Measurements from ENCODE around the gene IRX3.

Gene IRX3

GRCh38 chr16:54286366-54287130, at the start of gene IRX3:
Gene IRX3 (minus strand): TSS chr16:54286787. CDS start chr16:54286050, 737 bp downstream.
- H3K36me3 ChIP-seq (ENCODE audit: insufficient read depth, low read length) = no peaks in the 10 kb centered on the region
- no peaks in the 10 kb centered on the region for H3K9me3 ChIP-seq (ENCODE audit: low read depth, low read length)
- no peak for DNase-seq (ENCODE audit: low read depth, low spot score)
- H3K27ac ChIP-seq = no peak within 1 kb of the TSS
- H3K9ac ChIP-seq (ENCODE audit: insufficient read length) = peak within 1 kb of the TSS; percentile 71
- TF ChIP-seq FOXP2 (optimal IDR thresholded peaks at IDR 0.05; ENCODE audit: control extremely low read depth, extremely low read length, insufficient read depth) = no peak
- TF ChIP-seq POLR2AphosphoS5 (IDR thresholded peaks at IDR 0.05; ENCODE audit: borderline replicate concordance, low read depth, low read length) = no peak; the same call in 1 of the 2 replicates
- TF ChIP-seq EZH2 (IDR thresholded peaks at IDR 0.05) = no peak
- peak within 1 kb of the TSS; percentile 87 for H3K4me3 ChIP-seq

GRCh38 chr16:54335230-54335629, 48.6 kb upstream of the IRX3 start:
- H3K9me3 ChIP-seq (ENCODE audit: low read depth, low read length) = no peaks in the 10 kb centered on the region
- no peak overlapping the region for H3K27ac ChIP-seq
- no peak overlapping the region for H3K9ac ChIP-seq (ENCODE audit: insufficient read length)
- H3K36me3 ChIP-seq (ENCODE audit: insufficient read depth, low read length) = no peaks in the 10 kb centered on the region
- DNase-seq (ENCODE audit: low read depth, low spot score) = no peak
- H3K4me3 ChIP-seq = no peak overlapping the region
- TF ChIP-seq EZH2 (IDR thresholded peaks at IDR 0.05) = no peak
- TF ChIP-seq POLR2AphosphoS5 (IDR thresholded peaks at IDR 0.05; ENCODE audit: borderline replicate concordance, low read depth, low read length) = no peak
- TF ChIP-seq FOXP2 (optimal IDR thresholded peaks at IDR 0.05; ENCODE audit: control extremely low read depth, extremely low read length, insufficient read depth) = no peak

GRCh38 chr16:54334208-54334607, 47.6 kb upstream of the IRX3 start:
- DNase-seq (ENCODE audit: low read depth, low spot score) = no peak
- H3K9ac ChIP-seq (ENCODE audit: insufficient read length) = no peak overlapping the region
- no peaks in the 10 kb centered on the region for H3K9me3 ChIP-seq (ENCODE audit: low read depth, low read length)
- no peak overlapping the region for H3K4me3 ChIP-seq
- H3K36me3 ChIP-seq (ENCODE audit: insufficient read depth, low read length) = no peaks in the 10 kb centered on the region
- no peak for TF ChIP-seq FOXP2 (optimal IDR thresholded peaks at IDR 0.05; ENCODE audit: control extremely low read depth, extremely low read length, insufficient read depth)
- no peak for TF ChIP-seq POLR2AphosphoS5 (IDR thresholded peaks at IDR 0.05; ENCODE audit: borderline replicate concordance, low read depth, low read length)
- no peak for TF ChIP-seq EZH2 (IDR thresholded peaks at IDR 0.05)
- no peak overlapping the region for H3K27ac ChIP-seq

- no peak for TF ChIP-seq EZH2 (IDR thresholded peaks at IDR 0.05)
- TF ChIP-seq POLR2AphosphoS5 (IDR thresholded peaks at IDR 0.05; ENCODE audit: borderline replicate concordance, low read depth, low read length) = no peak
- no peak for TF ChIP-seq FOXP2 (optimal IDR thresholded peaks at IDR 0.05; ENCODE audit: control extremely low read depth, extremely low read length, insufficient read depth)
- Histone ChIP-seq H3K27ac (no peak overlapping the region), H3K9me3 (ENCODE audit: low read depth, low read length) (no peaks in the 10 kb centered on the region), H3K4me3 (no peak overlapping the region), H3K9ac (ENCODE audit: insufficient read length) (no peak overlapping the region), H3K36me3 (ENCODE audit: insufficient read depth, low read length) (no peaks in the 10 kb centered on the region)
- DNase-seq (ENCODE audit: low read depth, low spot score) = no peak
Measured at GRCh38 chr16:54331241-54332002, 44.8 kb upstream of the IRX3 start.

DNA sequence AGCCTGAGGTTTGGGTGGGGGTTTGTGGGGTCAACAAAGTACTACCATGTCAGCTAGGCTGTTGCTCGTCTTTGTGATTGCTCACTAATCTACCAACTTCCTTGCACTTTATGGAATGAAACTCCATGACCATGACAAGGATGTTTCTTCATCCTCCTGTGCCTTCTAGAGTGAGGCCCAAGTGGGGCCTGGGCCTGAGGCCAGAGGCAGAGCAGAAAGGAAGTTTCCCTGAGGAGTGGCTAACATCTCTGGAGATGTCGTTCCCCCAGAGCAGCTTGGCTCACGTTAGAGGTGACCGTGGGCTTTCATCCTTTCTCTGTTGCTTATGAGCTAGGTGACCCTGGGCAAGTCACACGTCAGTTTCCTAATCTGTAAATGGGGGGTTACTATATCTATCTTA, 41.0 kb upstream of the IRX3 start:
- Histone ChIP-seq H3K4me3 (no peak overlapping the region), H3K9ac (ENCODE audit: insufficient read length) (no peak overlapping the region), H3K9me3 (ENCODE audit: low read depth, low read length) (no peaks in the 10 kb centered on the region), H3K27ac (no peak overlapping the region), H3K36me3 (ENCODE audit: insufficient read depth, low read length) (no peaks in the 10 kb centered on the region)
- DNase-seq (ENCODE audit: low read depth, low spot score) = no peak
- TF ChIP-seq EZH2 (IDR thresholded peaks at IDR 0.05) = no peak
- no peak for TF ChIP-seq FOXP2 (optimal IDR thresholded peaks at IDR 0.05; ENCODE audit: control extremely low read depth, extremely low read length, insufficient read depth)
- TF ChIP-seq POLR2AphosphoS5 (IDR thresholded peaks at IDR 0.05; ENCODE audit: borderline replicate concordance, low read depth, low read length) = no peak

DNA sequence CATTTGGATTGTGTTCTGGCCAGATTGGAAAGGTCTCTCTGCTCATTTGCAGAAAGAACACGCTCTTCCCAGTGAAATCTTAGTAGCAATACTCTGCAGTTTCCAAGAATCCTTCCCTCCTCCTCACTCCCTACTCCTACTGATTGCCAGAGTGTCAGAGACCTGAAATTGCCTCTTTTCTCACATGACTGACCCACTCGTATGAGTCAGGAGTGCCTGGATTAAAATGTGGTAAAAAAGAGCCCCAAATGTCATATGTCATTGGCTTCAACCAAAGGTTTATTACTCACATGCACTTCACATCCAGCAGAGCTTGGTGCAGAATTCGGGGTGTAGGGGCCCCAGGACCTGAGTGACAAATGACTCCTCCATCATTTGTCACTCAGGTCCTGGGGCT, 39.7 kb upstream of the IRX3 start:
- no peak for TF ChIP-seq FOXP2 (optimal IDR thresholded peaks at IDR 0.05; ENCODE audit: control extremely low read depth, extremely low read length, insufficient read depth)
- TF ChIP-seq EZH2 (IDR thresholded peaks at IDR 0.05) = no peak
- TF ChIP-seq POLR2AphosphoS5 (IDR thresholded peaks at IDR 0.05; ENCODE audit: borderline replicate concordance, low read depth, low read length) = no peak
- Histone ChIP-seq H3K9me3 (ENCODE audit: low read depth, low read length) (no peaks in the 10 kb centered on the region), H3K4me3 (no peak overlapping the region), H3K9ac (ENCODE audit: insufficient read length) (no peak overlapping the region), H3K27ac (no peak overlapping the region), H3K36me3 (ENCODE audit: insufficient read depth, low read length) (no peaks in the 10 kb centered on the region)
- DNase-seq (ENCODE audit: low read depth, low spot score) = no peak

- TF ChIP-seq EZH2 (IDR thresholded peaks at IDR 0.05) (no peak), FOXP2 (optimal IDR thresholded peaks at IDR 0.05; ENCODE audit: control extremely low read depth, extremely low read length, insufficient read depth) (no peak), POLR2AphosphoS5 (IDR thresholded peaks at IDR 0.05; ENCODE audit: borderline replicate concordance, low read depth, low read length) (no peak)
- H3K9me3 ChIP-seq (ENCODE audit: low read depth, low read length) = no peaks in the 10 kb centered on the region
- H3K36me3 ChIP-seq (ENCODE audit: insufficient read depth, low read length) = no peaks in the 10 kb centered on the region
- H3K4me3 ChIP-seq = no peak overlapping the region
- no peak overlapping the region for H3K27ac ChIP-seq
- H3K9ac ChIP-seq (ENCODE audit: insufficient read length) = no peak overlapping the region
- DNase-seq (ENCODE audit: low read depth, low spot score) = no peak
Measured at GRCh38 chr16:54325616-54326265, 39.2 kb upstream of the IRX3 start.

- Histone ChIP-seq H3K9me3 (ENCODE audit: low read depth, low read length) (no peaks in the 10 kb centered on the region), H3K4me3 (no peak overlapping the region), H3K36me3 (ENCODE audit: insufficient read depth, low read length) (no peaks in the 10 kb centered on the region), H3K9ac (ENCODE audit: insufficient read length) (no peak overlapping the region), H3K27ac (no peak overlapping the region)
- no peak for TF ChIP-seq POLR2AphosphoS5 (IDR thresholded peaks at IDR 0.05; ENCODE audit: borderline replicate concordance, low read depth, low read length)
- DNase-seq (ENCODE audit: low read depth, low spot score) = no peak
Measured at GRCh38 chr16:54324716-54325115, 38.1 kb upstream of the IRX3 start.

All from SK-N-MC (cell line).